Putamen (tissue), 1 donor: ENCODE measurements around the gene OPCML.

Experiments
- DNase-seq: peaks from one replicate; pipeline ENCODE4 v3.0.0-alpha.2; 2016; ENCODE audit warnings: low spot score

OPCML gene

GRCh38 chr11:132790971-132791370 lies 741.3 kb downstream of the OPCML start:
- DNase-seq, result no peak

- DNase-seq, result no peak
Measured at GRCh38 chr11:132790466-132790865, 741.8 kb downstream of the OPCML start.

GRCh38 chr11:132788816-132789325 lies 743.4 kb downstream of the OPCML start:
- no peak for DNase-seq

GRCh38 chr11:132785878-132786277 lies 746.4 kb downstream of the OPCML start:
- DNase-seq, result no peak

- no peak for DNase-seq
Measured at GRCh38 chr11:132784441-132784840, 747.9 kb downstream of the OPCML start.

GRCh38 chr11:132782102-132782501 lies 750.2 kb downstream of the OPCML start:
- DNase-seq, result no peak

- DNase-seq, result no peak
Measured at GRCh38 chr11:132780046-132780445, 752.3 kb downstream of the OPCML start.

GRCh38 chr11:132779497-132779896 lies 752.8 kb downstream of the OPCML start:
- DNase-seq, result no peak

GRCh38 chr11:132777067-132777975 lies 755.0 kb downstream of the OPCML start:
- no peak for DNase-seq

GRCh38 chr11:132773751-132774150 lies 758.5 kb downstream of the OPCML start:
- no peak for DNase-seq

- DNase-seq, result peak; percentile 28
Measured at GRCh38 chr11:132772703-132773545, 759.4 kb downstream of the OPCML start.

- no peak for DNase-seq
Measured at GRCh38 chr11:132771746-132772145, 760.6 kb downstream of the OPCML start.

GRCh38 chr11:132770829-132771530 lies 761.3 kb downstream of the OPCML start:
- no peak for DNase-seq

GRCh38 chr11:132763503-132763902 lies 768.8 kb downstream of the OPCML start:
- DNase-seq, result no peak

- DNase-seq, result no peak
Measured at GRCh38 chr11:132755934-132756333, 776.4 kb downstream of the OPCML start.

- no peak for DNase-seq
Measured at GRCh38 chr11:132751516-132752250, 780.6 kb downstream of the OPCML start.

GRCh38 chr11:132746305-132746704 lies 786.0 kb downstream of the OPCML start:
- DNase-seq, result no peak

- DNase-seq, result no peak
Measured at GRCh38 chr11:132745306-132745705, 787.0 kb downstream of the OPCML start.

- DNase-seq, result no peak
Measured at GRCh38 chr11:132744771-132745170, 787.5 kb downstream of the OPCML start.

GRCh38 chr11:132743601-132744000 lies 788.7 kb downstream of the OPCML start:
- DNase-seq, result no peak

GRCh38 chr11:132742929-132743328 lies 789.4 kb downstream of the OPCML start:
- DNase-seq, result no peak
